Activated CD4-positive, alpha-beta T cell treated with anti-CD3 and anti-CD28 coated beads, Interleukin-2, amount 50 U/mL, for 4 hours (primary cell): ENCODE data around the gene CALHM2.
"Not testable (repeated sequence)": the region's sequence is repeated elsewhere in the genome, so short reads cannot be mapped to it uniquely, and the experiment has no call there.

Experiments used
- DNase-seq, 2 experiments: peaks; one replicate each; pipeline ENCODE4 v3.0.0-alpha.2; 2020

The CALHM2 gene

GRCh38 chr10:103449208-103450144 lies 2.7 kb downstream of the CALHM2 start:
- no peak for DNase-seq

- no peak for DNase-seq
Measured at GRCh38 chr10:103448746-103449145, 3.4 kb downstream of the CALHM2 start.

GRCh38 chr10:103447187-103447586 lies 5.0 kb downstream of the CALHM2 start:
- no peak for DNase-seq

GRCh38 chr10:103445767-103446567 lies 6.2 kb downstream of the CALHM2 start:
- no peak for DNase-seq

- DNase-seq = no peak
Measured at GRCh38 chr10:103445366-103445765, 6.8 kb downstream of the CALHM2 start.

- no peak for DNase-seq
Measured at GRCh38 chr10:103444478-103444877, 7.7 kb downstream of the CALHM2 start.

GRCh38 chr10:103443475-103444185 lies 8.5 kb downstream of the CALHM2 start:
- DNase-seq = no peak

GRCh38 chr10:103442031-103442461 lies 10.1 kb downstream of the CALHM2 start:
- no peak for DNase-seq

- no peak for DNase-seq
Measured at GRCh38 chr10:103441611-103442010, 10.6 kb downstream of the CALHM2 start.

GRCh38 chr10:103441206-103441605 lies 11.0 kb downstream of the CALHM2 start:
- no peak for DNase-seq

- no peak for DNase-seq
Measured at GRCh38 chr10:103440416-103440815, 11.8 kb downstream of the CALHM2 start.

- DNase-seq = no peak
Measured at GRCh38 chr10:103439776-103440175, 12.4 kb downstream of the CALHM2 start.

GRCh38 chr10:103433858-103434257 lies 18.3 kb downstream of the CALHM2 start:
- DNase-seq = no peak

- no peak for DNase-seq
Measured at GRCh38 chr10:103431902-103432301, 20.3 kb downstream of the CALHM2 start.

- no peak for DNase-seq
Measured at GRCh38 chr10:103429647-103430046, 22.5 kb downstream of the CALHM2 start.

- no peak for DNase-seq
Measured at GRCh38 chr10:103428989-103429643, 23.1 kb downstream of the CALHM2 start.

- no peak for DNase-seq
Measured at GRCh38 chr10:103427866-103428265, 24.3 kb downstream of the CALHM2 start.

- DNase-seq = no peak
Measured at GRCh38 chr10:103423748-103424147, 28.4 kb downstream of the CALHM2 start.

GRCh38 chr10:103419101-103419500 lies 33.1 kb downstream of the CALHM2 start:
- DNase-seq = no peak

- no peak for DNase-seq
Measured at GRCh38 chr10:103417601-103418000, 34.6 kb downstream of the CALHM2 start.

GRCh38 chr10:103417148-103417469 lies 35.1 kb downstream of the CALHM2 start:
- not testable (repeated sequence) for DNase-seq

GRCh38 chr10:103416436-103417147 lies 35.6 kb downstream of the CALHM2 start:
- DNase-seq = peak; percentile 35 to 51
